Heart right ventricle (tissue), 16 donors: ENCODE data around the gene TOR2A. TPM values are rescaled to one million over a fixed set of nuclear protein-coding genes. Genes with fewer than 3 reads are reported as not detected.

Source experiments
- ATAC-seq, 8 donors: fragments of 200-7000 bp; cut with Tn5 transposase; one replicate each; pipeline ENCODE4 v1.9.1; 2020; ENCODE audit warnings: mild to moderate bottlenecking in 8 of 8, moderate library complexity in 8 of 8, moderate number of reproducible peaks in 1 of 8
- DNase-seq, 2 donors: peaks; one replicate each; pipeline ENCODE4 v3.0.0-alpha.2; 2020
- H3K27ac ChIP-seq, 10 donors: fragments of 200-600 bp; sonication (generic) in 2 of 10; one replicate each; pipeline versions ENCODE4 v1.5.0 to v1.8.0; 2020 to 2022; ENCODE audit warnings: mild to moderate bottlenecking in 3 of 10
- H3K27me3 ChIP-seq, 7 donors: fragments of 200-600 bp; one replicate each; pipeline ENCODE4 v1.8.0; 2021 to 2022; ENCODE audit warnings: mild to moderate bottlenecking in 2 of 7
- H3K36me3 ChIP-seq, 9 donors: fragments of 200-600 bp; sonication (generic) in 1 of 9; one replicate each; pipeline versions ENCODE4 v1.5.0 to v1.8.0; 2020 to 2022; ENCODE audit warnings: mild to moderate bottlenecking in 2 of 9
- H3K4me1 ChIP-seq, 9 donors: fragments of 200-600 bp; sonication (generic) in 1 of 9; one replicate each; pipeline versions ENCODE4 v1.5.0 to v1.8.0; 2020 to 2022; ENCODE audit warnings: mild to moderate bottlenecking in 4 of 9
- H3K4me3 ChIP-seq, 10 donors: fragments of 200-600 bp; sonication (generic) in 2 of 10; one replicate each; pipeline versions ENCODE4 v1.5.0 to v1.8.0; 2020 to 2022; ENCODE audit warnings: mild to moderate bottlenecking in 7 of 10, moderate library complexity in 2 of 10
- H3K9me3 ChIP-seq, 11 donors: fragments of 200-600 bp in 10 of 11; sonication (generic) in 2 of 11; one replicate each; pipeline versions ENCODE4 v1.5.0 to v1.8.0; 2013 to 2022; ENCODE audit warnings: mild to moderate bottlenecking in 2 of 11, control low read depth in 1 of 11, moderate library complexity in 1 of 11
- CTCF ChIP-seq, 9 donors: fragments of 200-600 bp; sonication (generic) in 2 of 9; IDR thresholded peaks; one replicate each; pipeline versions ENCODE4 v1.5.0 to v1.8.0; 2021 to 2022; ENCODE audit warnings: antibody characterized with exemption in 9 of 9, mild to moderate bottlenecking in 5 of 9, moderate library complexity in 1 of 9
- WGBS, 2 donors: extraction: QIAGEN DNeasy Blood & Tissue Kit; methylation state at CpG; one replicate each; pipeline ENCODE4 v1.1.7; 2013; ENCODE audit warnings: inconsistent platforms in 1 of 2; 5-methylcytosine and 5-hydroxymethylcytosine counted together
- intact Hi-C, 10 donors: fragments of 100-400 bp; cut with DNase I; formaldehyde crosslinking; loops; one replicate each; pipeline versions ENCODE4 v1.11.1 to v1.14.2; 2022
- polyA plus RNA-seq, 2 donors: library from polyadenylated mRNA; stranded (reverse); fragments of 200-250 nt; gene quantifications; one replicate each; pipeline ENCODE4 v1.2.3, GENCODE V29; 2013
- total RNA-seq, 10 donors: library from RNA; stranded (reverse); fragmentation: NEBNext Ultra II Directional in 3 of 10; extraction: Animal tissue kit (Norgen Biotek cat#: 25700) in 3 of 10; gene quantifications; one replicate each; pipeline versions ENCODE4 v1.2.1 to v1.2.4, GENCODE V29; 2021 to 2023
- donor health status: Arrhythmogenic right ventricular cardiomyopathy.
- donor health status: ischemic (EF 13 %, LVEDD 7.1; RV severe dilation, severe dysfunction).
- donor health status: healthy with polysubstance abuse.
- donor health status: DM: no; HTN: yes; CAD: no.
- donor health status: DM: no; HTN: no; CAD: no.
- donor health status: ischemic (EF 25% LVEDD 6.9; RV normal size, moderate dysfunction).
- donor health status: ischemic (EF 25% LVEDD 5.7; RV mildly dilated, moderate dysfunction).
- donor health status: healthy.
- donor health status: DM: yes; HTN: yes; CAD: no.
- donor health status: Ischemic cardiomyopathy.
- donor health status: ischemic (EF 35%, LVEDD 5.7; RV mildly dilated, moderate dysfunction).
- donor health status: nonischemic (EF 11% LVEDD 7.7; RV severe dilation, severe dysfunction).
- donor health status: DM: yes; HTN: yes; CAD: no.
- donor health status: PGD.
- donor health status: ischemic (EF 29% LVEDD 5.4; RV normal size, mild dysfunction).
- donor health status: nonischemic (EF 23%, LVEDD 6.1; RV moderate dilation, normal function).

TOR2A gene
- total and polyA plus RNA-seq, 12 donors = 1.5 to 7.6 (median 2.8) TPM

DNA sequence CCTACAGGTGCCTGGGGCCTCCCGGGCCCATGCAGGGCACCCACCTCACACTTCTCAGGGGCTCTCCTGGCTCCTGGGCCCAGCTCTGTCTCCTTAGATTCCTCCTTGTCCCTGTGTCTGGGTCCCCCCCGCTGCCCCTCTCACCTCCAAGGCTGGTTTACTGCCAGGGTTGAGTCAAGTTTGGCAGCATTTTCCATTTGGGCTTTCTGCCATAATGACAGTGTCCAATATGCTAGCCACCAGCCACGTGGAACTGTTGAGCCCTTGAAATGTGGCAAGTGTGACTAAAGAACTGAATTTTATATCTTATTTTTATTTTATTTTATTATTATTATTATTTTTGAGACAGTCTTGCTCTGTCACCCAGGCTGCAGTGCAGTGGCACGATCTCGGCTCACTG, 17.3 kb downstream of the TOR2A start:
- intact Hi-C loops = loop anchor here in 3 of 10 donors (5.0 kb wide), 1 partner anchor 105 kb away; the partner anchor contains the start of gene STXBP1 (in 3 of the 3)
- WGBS, 2 donors = 74 to 77% methylated on average over 5 of the region's 5 CpGs
- DNase-seq (no peak), ATAC-seq (no peak)
- H3K4me1 ChIP-seq = peaks cover 5 to 23% (median 18%) of the 10 kb centered on the region in 9 donors
- H3K9me3 ChIP-seq = no peaks in the 10 kb centered on the region
- no peak for TF ChIP-seq CTCF (IDR thresholded peaks at IDR 0.05)
- H3K36me3 ChIP-seq = no peaks in the 10 kb centered on the region
- no peaks in the 10 kb centered on the region for H3K27me3 ChIP-seq
- peak overlapping the region in 3 of 10 donors; percentile 35 to 41 (median 37) for H3K27ac ChIP-seq
- H3K4me3 ChIP-seq = no peak overlapping the region

DNA sequence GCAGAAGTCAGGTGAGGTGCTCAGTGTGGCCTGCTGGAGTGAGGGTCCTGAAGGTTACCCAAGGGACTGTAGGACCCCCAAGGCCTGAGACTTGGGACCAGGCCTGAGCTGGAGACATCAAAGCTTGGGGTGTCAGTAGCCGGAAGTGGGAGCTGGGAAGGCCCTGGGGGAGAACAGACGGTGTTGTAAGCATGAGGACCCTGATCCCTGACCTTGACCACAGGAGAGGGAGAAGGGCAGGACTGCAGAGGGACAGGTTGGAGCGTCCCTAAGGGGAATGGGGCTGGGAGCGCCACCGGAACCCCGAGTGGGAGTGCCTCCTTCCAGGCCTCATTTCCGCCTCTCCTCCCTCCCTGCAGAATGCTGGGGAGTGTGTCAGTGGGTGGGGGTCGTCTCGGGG, 18.7 kb downstream of the TOR2A start:
- DNase-seq (no peak), ATAC-seq (no peak)
- H3K4me3 ChIP-seq = peak overlapping the region in 9 of 10 donors; percentile 52 to 95 (median 83)
- no peaks in the 10 kb centered on the region for H3K27me3 ChIP-seq
- no peaks in the 10 kb centered on the region for H3K9me3 ChIP-seq
- intact Hi-C loops = loop anchor here in 3 of 10 donors (5.0 kb wide), 1 partner anchor 104 kb away; the partner anchor contains the start of gene STXBP1 (in 3 of the 3)
- peaks cover 5 to 23% (median 18%) of the 10 kb centered on the region in 9 donors for H3K4me1 ChIP-seq
- H3K36me3 ChIP-seq = no peaks in the 10 kb centered on the region
- peak overlapping the region; percentile 4 to 91 (median 84) for H3K27ac ChIP-seq
- no peak for TF ChIP-seq CTCF (IDR thresholded peaks at IDR 0.05)
- 75 to 81% methylated on average over 9 of the region's 9 CpGs for WGBS, 2 donors

- no peak for TF ChIP-seq CTCF (IDR thresholded peaks at IDR 0.05)
- Histone ChIP-seq H3K36me3 (no peaks in the 10 kb centered on the region), H3K4me1 (peaks cover 5 to 23% (median 18%) of the 10 kb centered on the region in 9 donors), H3K9me3 (no peaks in the 10 kb centered on the region), H3K27me3 (no peaks in the 10 kb centered on the region), H3K27ac (peak within 1 kb of the TSS; percentile 4 to 91 (median 84)), H3K4me3 (peak within 1 kb of the TSS; percentile 52 to 95 (median 82))
- DNase-seq = peak; percentile 97 to 98
- ATAC-seq = peak; percentile 95 to 98 (median 96)
- WGBS, 2 donors = 4% methylated on average over 62 to 65 of the region's 65 CpGs
- intact Hi-C loops = loop anchor here in 3 of 10 donors (5.0 kb wide), 1 partner anchor 103 kb away; the partner anchor contains the start of gene STXBP1 (in 3 of the 3)
Observed at GRCh38 chr9:127715470-127716337, 19.4 kb downstream of the TOR2A start, which contains the start of the genes PTRH1 and TTC16. TSS of gene PTRH1 (minus strand) at chr9:127715663. CDS start at chr9:127715639, 24 bp downstream. TSS of gene TTC16 (plus strand) at chr9:127716079. CDS start at chr9:127716146, 67 bp downstream.

DNA sequence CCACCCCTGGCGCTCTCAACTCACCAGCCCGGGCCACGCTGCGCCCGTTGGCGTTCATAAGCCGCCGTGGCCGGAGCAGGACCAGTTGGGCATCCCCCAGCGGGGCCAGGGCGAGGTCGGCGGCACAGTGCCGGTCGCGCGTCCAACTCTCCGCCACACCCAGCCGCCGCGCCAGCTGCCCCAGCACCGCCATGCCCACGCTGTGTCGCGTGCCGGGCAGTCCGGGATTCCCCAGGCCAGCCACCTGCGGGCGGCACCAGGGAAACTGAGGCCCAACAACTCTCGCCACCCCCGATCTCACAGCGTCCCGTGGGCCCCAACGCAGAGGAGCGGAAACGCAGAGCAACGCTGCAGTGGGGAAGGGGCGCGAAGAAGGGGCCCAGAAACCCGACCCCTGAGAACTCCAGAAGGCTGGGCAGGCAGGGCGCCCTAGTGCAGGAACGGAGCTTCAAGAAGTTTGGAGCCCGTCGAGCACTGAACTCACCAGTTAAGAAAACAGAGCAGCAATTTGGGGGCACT, 20.1 kb downstream of the TOR2A start:
- intact Hi-C loops = loop anchor here in 3 of 10 donors (5.0 kb wide), 1 partner anchor 103 kb away; the partner anchor contains the start of gene STXBP1 (in 3 of the 3)
- no peaks in the 10 kb centered on the region for H3K9me3 ChIP-seq
- TF ChIP-seq CTCF (IDR thresholded peaks at IDR 0.05) = no peak
- no peaks in the 10 kb centered on the region for H3K36me3 ChIP-seq
- H3K27me3 ChIP-seq = no peaks in the 10 kb centered on the region
- 0% methylated on average over 42 to 44 of the region's 44 CpGs for WGBS, 2 donors
- peak overlapping the region; percentile 52 to 95 (median 82) for H3K4me3 ChIP-seq
- peak in 1 of 2 donors; percentile 40 for DNase-seq
- H3K27ac ChIP-seq = peak overlapping the region in 9 of 10 donors; percentile 37 to 91 (median 87)
- peaks cover 5 to 23% (median 18%) of the 10 kb centered on the region in 9 donors for H3K4me1 ChIP-seq
- peak in 7 of 8 donors; percentile 5 to 40 (median 14) for ATAC-seq
